Breast epithelium (tissue), 3 donors: Measurements from ENCODE around the gene PHETA2.

Experiments used
- POLR2A ChIP-seq: fragments of 450-650 bp; IDR thresholded peaks from one replicate; pipeline ENCODE4 v1.6.1; 2016; ENCODE audit warnings: antibody characterized with exemption, mild to moderate bottlenecking, moderate library complexity
- POLR2AphosphoS5 ChIP-seq, 3 donors: sonication (generic); formaldehyde crosslinking; IDR thresholded peaks; one replicate each; pipeline ENCODE4 v1.6.1; 2017; ENCODE audit warnings: antibody characterized with exemption in 3 of 3
- TF ChIP-seq, protein P1 (sequence below), 3 donors: fragments of 450-650 bp; IDR thresholded peaks; one replicate each; pipeline ENCODE4 v1.5.1; 2016 to 2017; ENCODE audit warnings: antibody characterized with exemption in 3 of 3, mild to moderate bottlenecking in 3 of 3, moderate library complexity in 3 of 3

DNA sequence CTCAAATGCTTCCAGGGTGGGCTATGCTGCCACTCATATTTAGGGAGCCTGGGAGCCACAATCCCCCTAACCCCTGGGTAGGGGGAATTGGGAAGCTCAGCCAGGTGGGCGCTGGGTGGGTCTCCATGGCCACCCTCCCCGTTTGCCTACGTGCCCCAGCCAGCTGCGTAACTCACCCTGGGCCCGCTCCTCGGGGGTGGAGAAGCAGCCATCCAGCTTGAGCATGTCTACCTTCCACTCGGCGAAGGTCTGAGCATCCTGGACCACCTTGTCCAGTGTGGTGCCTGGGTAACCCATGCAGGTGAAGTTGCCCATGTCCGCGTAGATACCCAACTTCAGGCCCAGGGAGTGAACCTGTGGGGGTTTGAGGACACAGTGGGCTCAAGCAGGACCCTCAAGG, 7.1 kb upstream of the PHETA2 start:
- TF ChIP-seq POLR2AphosphoS5 (IDR thresholded peaks at IDR 0.05) (no peak), POLR2A (no peak)
- TF ChIP-seq, protein P1, sequence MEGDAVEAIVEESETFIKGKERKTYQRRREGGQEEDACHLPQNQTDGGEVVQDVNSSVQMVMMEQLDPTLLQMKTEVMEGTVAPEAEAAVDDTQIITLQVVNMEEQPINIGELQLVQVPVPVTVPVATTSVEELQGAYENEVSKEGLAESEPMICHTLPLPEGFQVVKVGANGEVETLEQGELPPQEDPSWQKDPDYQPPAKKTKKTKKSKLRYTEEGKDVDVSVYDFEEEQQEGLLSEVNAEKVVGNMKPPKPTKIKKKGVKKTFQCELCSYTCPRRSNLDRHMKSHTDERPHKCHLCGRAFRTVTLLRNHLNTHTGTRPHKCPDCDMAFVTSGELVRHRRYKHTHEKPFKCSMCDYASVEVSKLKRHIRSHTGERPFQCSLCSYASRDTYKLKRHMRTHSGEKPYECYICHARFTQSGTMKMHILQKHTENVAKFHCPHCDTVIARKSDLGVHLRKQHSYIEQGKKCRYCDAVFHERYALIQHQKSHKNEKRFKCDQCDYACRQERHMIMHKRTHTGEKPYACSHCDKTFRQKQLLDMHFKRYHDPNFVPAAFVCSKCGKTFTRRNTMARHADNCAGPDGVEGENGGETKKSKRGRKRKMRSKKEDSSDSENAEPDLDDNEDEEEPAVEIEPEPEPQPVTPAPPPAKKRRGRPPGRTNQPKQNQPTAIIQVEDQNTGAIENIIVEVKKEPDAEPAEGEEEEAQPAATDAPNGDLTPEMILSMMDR (IDR thresholded peaks at IDR 0.05): no peak
